NB4 (cell line): ENCODE results near the gene OR4D10.
"Not testable (repeated sequence)": the region's sequence is repeated elsewhere in the genome, so short reads cannot be mapped to it uniquely, and the experiment has no call there.

Experiments used
- MYC ChIP-seq: IDR thresholded peaks from 2 replicates; pipeline ENCODE4 v1.6.1; 2011; ENCODE audit warnings: low read depth, low read length
- POLR2A ChIP-seq: IDR thresholded peaks from 2 replicates; pipeline ENCODE4 v1.6.1; 2011; ENCODE audit warnings: mild to moderate bottlenecking; ENCODE audit not compliant: insufficient read length; ENCODE audit errors: extremely low read depth
- TF ChIP-seq, protein P1 (sequence below): IDR thresholded peaks from one replicate; pipeline ENCODE4 v1.5.1; 2012; ENCODE audit warnings: low read depth, low read length
- TF ChIP-seq, protein P2 (sequence below): IDR thresholded peaks from 2 replicates; pipeline ENCODE4 v1.6.1; 2011; ENCODE audit warnings: low read depth, low read length

DNA sequence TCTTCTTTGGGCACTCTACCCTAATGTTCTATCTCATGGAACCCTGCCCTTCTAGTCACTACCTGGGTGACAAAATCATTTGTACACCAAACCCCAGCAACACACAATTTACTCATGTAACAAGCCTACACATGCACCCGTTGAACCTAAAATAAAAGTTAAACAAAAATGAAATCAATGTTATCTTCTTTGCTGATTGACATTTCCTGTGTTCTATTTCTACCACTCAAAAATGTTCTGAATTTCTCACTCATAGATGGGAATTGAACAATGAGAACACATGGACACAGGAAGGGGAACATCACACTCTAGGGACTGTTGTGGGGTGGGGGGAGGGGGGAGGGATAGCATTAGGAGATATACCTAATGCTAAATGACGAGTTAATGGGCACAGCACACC lies 47.0 kb downstream of the OR4D10 start:
- TF ChIP-seq, protein P1, sequence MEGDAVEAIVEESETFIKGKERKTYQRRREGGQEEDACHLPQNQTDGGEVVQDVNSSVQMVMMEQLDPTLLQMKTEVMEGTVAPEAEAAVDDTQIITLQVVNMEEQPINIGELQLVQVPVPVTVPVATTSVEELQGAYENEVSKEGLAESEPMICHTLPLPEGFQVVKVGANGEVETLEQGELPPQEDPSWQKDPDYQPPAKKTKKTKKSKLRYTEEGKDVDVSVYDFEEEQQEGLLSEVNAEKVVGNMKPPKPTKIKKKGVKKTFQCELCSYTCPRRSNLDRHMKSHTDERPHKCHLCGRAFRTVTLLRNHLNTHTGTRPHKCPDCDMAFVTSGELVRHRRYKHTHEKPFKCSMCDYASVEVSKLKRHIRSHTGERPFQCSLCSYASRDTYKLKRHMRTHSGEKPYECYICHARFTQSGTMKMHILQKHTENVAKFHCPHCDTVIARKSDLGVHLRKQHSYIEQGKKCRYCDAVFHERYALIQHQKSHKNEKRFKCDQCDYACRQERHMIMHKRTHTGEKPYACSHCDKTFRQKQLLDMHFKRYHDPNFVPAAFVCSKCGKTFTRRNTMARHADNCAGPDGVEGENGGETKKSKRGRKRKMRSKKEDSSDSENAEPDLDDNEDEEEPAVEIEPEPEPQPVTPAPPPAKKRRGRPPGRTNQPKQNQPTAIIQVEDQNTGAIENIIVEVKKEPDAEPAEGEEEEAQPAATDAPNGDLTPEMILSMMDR, result not testable (repeated sequence)
- not testable (repeated sequence) for TF ChIP-seq POLR2A, MYC
- TF ChIP-seq, protein P2, sequence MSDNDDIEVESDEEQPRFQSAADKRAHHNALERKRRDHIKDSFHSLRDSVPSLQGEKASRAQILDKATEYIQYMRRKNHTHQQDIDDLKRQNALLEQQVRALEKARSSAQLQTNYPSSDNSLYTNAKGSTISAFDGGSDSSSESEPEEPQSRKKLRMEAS, result not testable (repeated sequence)
